Measurements from ENCODE around the gene SAXO2. TPM values are rescaled to one million over a fixed set of nuclear protein-coding genes. Genes with fewer than 3 reads are reported as not detected.
"Not testable (repeated sequence)": the region's sequence is repeated elsewhere in the genome, so short reads cannot be mapped to it uniquely, and the experiment has no call there.

The SAXO2 gene
- total RNA-seq, 1 experiment from 2014 or later: 1.5 TPM

DNA sequence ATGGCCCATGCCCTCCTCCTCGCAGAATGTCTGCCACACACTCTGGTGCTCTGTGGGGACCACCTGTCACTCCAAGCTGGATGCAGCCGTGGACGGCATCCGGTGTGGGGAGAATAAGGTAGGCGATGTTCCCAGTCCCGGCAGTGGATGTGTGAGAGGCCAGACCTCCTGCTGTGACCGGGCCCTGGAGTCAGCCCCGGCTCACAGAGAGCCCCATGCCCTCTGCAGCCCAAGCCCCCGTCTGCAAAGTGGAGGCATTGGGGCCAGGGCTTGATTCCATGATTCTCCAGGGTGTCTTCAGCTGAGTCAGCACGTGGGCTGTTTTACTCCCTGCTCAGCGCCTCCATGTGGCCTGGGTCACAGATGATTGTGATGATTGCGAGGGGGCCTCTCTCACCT is 54.5 kb downstream of the SAXO2 start:
- ChIA-PET POLR2A (ENCODE audit: low non-redundant PET) (no interaction called here), CTCF (no interaction called here)
- H3K27me3 ChIP-seq (replicated peaks; ENCODE audit: insufficient read depth, low read depth, low read length, poor library complexity): no peaks in the 10 kb centered on the region
- H3K4me1 ChIP-seq (ENCODE audit: insufficient read depth, low read length, poor library complexity, severe bottlenecking): no peaks in the 10 kb centered on the region
- H3K36me3 ChIP-seq (ENCODE audit: insufficient read depth, low read length, poor library complexity, severe bottlenecking): no peaks in the 10 kb centered on the region
- intact Hi-C loops (cut with micrococcal nuclease; ENCODE audit: unreplicated experiment): no loop called here
- no peak overlapping the region for H3K4me3 ChIP-seq (ENCODE audit: low read depth, low read length, poor library complexity, severe bottlenecking)
- TF ChIP-seq, protein P1, sequence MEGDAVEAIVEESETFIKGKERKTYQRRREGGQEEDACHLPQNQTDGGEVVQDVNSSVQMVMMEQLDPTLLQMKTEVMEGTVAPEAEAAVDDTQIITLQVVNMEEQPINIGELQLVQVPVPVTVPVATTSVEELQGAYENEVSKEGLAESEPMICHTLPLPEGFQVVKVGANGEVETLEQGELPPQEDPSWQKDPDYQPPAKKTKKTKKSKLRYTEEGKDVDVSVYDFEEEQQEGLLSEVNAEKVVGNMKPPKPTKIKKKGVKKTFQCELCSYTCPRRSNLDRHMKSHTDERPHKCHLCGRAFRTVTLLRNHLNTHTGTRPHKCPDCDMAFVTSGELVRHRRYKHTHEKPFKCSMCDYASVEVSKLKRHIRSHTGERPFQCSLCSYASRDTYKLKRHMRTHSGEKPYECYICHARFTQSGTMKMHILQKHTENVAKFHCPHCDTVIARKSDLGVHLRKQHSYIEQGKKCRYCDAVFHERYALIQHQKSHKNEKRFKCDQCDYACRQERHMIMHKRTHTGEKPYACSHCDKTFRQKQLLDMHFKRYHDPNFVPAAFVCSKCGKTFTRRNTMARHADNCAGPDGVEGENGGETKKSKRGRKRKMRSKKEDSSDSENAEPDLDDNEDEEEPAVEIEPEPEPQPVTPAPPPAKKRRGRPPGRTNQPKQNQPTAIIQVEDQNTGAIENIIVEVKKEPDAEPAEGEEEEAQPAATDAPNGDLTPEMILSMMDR (conservative IDR thresholded peaks at IDR 0.05; ENCODE audit: low read depth, low read length): no peak
- TF ChIP-seq EZH2 (IDR thresholded peaks at IDR 0.05; ENCODE audit: borderline replicate concordance, low read depth, low read length, poor library complexity, severe bottlenecking): no peak
- no peaks in the 10 kb centered on the region for H3K9me3 ChIP-seq (ENCODE audit: low read depth, low read length, poor library complexity, severe bottlenecking)
- no peak overlapping the region for H3K27ac ChIP-seq (ENCODE audit: low read depth, low read length, poor library complexity, severe bottlenecking)
- DNase-seq (ENCODE audit: low spot score): no peak
- no TSS peak for BruUV-seq (replicated peaks)

DNA sequence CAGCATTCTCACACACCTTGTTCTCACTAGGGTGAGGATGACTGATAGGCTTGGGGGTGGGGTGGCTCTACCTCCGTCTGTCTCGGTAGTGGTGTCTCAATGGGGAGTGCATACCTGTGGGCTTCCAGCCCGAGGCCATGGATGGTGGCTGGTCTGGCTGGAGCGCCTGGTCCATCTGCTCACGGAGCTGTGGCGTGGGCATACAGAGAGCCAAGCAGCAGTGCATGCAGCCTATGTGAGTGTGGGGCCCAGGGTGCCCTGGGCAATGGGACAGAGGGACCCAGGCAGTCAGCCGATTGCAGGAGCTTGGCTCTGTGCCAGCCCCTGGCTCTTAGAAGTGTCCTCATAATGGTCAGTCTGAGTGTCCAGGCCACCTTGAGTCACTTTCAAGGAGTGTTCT is 54.9 kb downstream of the SAXO2 start:
- intact Hi-C loops (cut with micrococcal nuclease; ENCODE audit: unreplicated experiment); H3K9me3 ChIP-seq (ENCODE audit: low read depth, low read length, poor library complexity, severe bottlenecking); CTCF ChIA-PET; H3K27me3 ChIP-seq (replicated peaks; ENCODE audit: insufficient read depth, low read depth, low read length, poor library complexity); BruUV-seq (replicated peaks); H3K4me1 ChIP-seq (ENCODE audit: insufficient read depth, low read length, poor library complexity, severe bottlenecking); H3K36me3 ChIP-seq (ENCODE audit: insufficient read depth, low read length, poor library complexity, severe bottlenecking); POLR2A ChIA-PET (ENCODE audit: low non-redundant PET); DNase-seq (ENCODE audit: low spot score); H3K4me3 ChIP-seq (ENCODE audit: low read depth, low read length, poor library complexity, severe bottlenecking); H3K27ac ChIP-seq (ENCODE audit: low read depth, low read length, poor library complexity, severe bottlenecking): not testable (repeated sequence)

DNA sequence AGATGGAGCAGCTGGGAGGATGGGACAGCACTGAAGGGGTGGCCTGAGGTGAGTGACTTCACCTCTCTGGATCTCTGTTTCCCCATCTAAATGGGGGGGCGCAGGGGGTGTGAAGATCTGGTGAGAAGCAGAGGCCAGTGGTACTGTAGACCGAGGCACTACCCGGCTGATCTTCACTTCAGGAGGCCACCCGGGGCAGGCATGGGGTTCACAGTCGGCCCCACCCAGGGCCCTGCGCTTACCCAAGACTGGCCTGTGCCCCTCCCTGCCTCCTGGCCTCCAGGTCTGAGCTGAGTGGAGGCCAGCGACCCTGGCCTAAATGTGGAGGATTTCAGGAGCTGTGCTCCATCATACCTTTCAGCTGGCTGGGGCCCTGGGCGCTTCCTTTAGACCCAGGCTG is 55.7 kb downstream of the SAXO2 start:
- intact Hi-C loops (cut with micrococcal nuclease; ENCODE audit: unreplicated experiment); H3K27ac ChIP-seq (ENCODE audit: low read depth, low read length, poor library complexity, severe bottlenecking); H3K27me3 ChIP-seq (replicated peaks; ENCODE audit: insufficient read depth, low read depth, low read length, poor library complexity); H3K4me3 ChIP-seq (ENCODE audit: low read depth, low read length, poor library complexity, severe bottlenecking); POLR2A ChIA-PET (ENCODE audit: low non-redundant PET); H3K36me3 ChIP-seq (ENCODE audit: insufficient read depth, low read length, poor library complexity, severe bottlenecking); H3K4me1 ChIP-seq (ENCODE audit: insufficient read depth, low read length, poor library complexity, severe bottlenecking); DNase-seq (ENCODE audit: low spot score); BruUV-seq (replicated peaks); CTCF ChIA-PET; H3K9me3 ChIP-seq (ENCODE audit: low read depth, low read length, poor library complexity, severe bottlenecking): not testable (repeated sequence)

DNA sequence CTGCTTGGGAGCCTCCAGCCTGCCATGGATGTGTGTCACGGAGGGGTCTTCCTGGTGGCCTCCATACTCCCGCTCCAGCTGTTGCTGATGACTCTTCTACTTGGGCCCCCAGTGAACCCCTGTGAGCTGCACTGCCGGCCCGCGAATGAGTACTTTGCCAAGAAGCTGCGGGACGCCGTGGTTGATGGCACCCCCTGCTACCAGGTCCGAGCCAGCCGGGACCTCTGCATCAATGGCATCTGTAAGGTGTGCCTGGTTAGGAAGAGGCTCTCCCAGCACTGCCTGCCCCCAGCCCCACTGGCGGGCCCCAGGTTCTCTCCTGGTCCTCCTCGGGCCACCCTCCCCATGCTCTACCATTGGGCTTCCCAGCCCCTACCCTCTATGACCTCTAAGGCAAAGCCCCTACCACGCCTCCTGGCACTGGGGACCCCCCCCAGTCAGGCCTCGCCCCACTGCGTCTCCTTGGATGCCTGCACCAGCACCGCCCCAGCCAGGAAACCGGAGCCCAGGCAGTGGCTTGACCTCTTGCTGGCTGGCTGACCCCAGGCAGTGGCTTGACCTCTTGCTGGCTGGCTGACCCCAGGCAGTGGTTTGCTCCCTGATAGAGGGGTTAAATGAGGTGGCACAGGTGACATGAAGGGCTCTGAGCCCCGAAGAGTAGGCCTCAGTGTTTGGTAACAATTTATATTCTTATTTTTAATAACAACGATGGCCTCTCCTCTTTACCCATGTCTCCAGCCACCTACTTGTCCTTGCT is 57.1 kb downstream of the SAXO2 start:
- H3K4me3 ChIP-seq (ENCODE audit: low read depth, low read length, poor library complexity, severe bottlenecking); intact Hi-C loops (cut with micrococcal nuclease; ENCODE audit: unreplicated experiment); H3K27ac ChIP-seq (ENCODE audit: low read depth, low read length, poor library complexity, severe bottlenecking); H3K9me3 ChIP-seq (ENCODE audit: low read depth, low read length, poor library complexity, severe bottlenecking); H3K36me3 ChIP-seq (ENCODE audit: insufficient read depth, low read length, poor library complexity, severe bottlenecking); CTCF ChIA-PET; H3K27me3 ChIP-seq (replicated peaks; ENCODE audit: insufficient read depth, low read depth, low read length, poor library complexity); DNase-seq (ENCODE audit: low spot score); H3K4me1 ChIP-seq (ENCODE audit: insufficient read depth, low read length, poor library complexity, severe bottlenecking); BruUV-seq (replicated peaks); POLR2A ChIA-PET (ENCODE audit: low non-redundant PET): not testable (repeated sequence)

DNA sequence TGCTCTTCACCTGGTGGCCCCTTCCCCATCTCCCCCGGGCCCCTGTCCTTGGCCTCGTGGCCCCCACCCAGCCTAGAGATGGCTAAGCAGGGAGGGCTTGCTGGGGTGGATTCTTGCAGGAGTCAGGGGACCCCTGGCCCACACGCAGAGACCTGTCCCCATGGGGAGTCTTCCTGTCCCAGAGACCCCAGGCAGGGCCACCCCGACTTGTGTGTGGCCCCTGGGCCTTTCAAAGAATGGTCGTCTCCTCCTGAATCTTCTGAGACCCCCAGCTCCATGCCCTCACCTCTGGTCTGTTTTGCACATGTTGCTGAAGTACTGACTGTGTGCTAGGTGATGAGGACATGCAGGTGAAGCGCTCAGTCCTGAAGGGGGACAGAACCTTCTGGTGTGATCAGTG is 58.2 kb downstream of the SAXO2 start:
- H3K27ac ChIP-seq (ENCODE audit: low read depth, low read length, poor library complexity, severe bottlenecking); H3K9me3 ChIP-seq (ENCODE audit: low read depth, low read length, poor library complexity, severe bottlenecking); CTCF ChIA-PET; DNase-seq (ENCODE audit: low spot score); H3K27me3 ChIP-seq (replicated peaks; ENCODE audit: insufficient read depth, low read depth, low read length, poor library complexity); intact Hi-C loops (cut with micrococcal nuclease; ENCODE audit: unreplicated experiment); BruUV-seq (replicated peaks); H3K4me1 ChIP-seq (ENCODE audit: insufficient read depth, low read length, poor library complexity, severe bottlenecking); POLR2A ChIA-PET (ENCODE audit: low non-redundant PET); H3K4me3 ChIP-seq (ENCODE audit: low read depth, low read length, poor library complexity, severe bottlenecking); H3K36me3 ChIP-seq (ENCODE audit: insufficient read depth, low read length, poor library complexity, severe bottlenecking): not testable (repeated sequence)

DNA sequence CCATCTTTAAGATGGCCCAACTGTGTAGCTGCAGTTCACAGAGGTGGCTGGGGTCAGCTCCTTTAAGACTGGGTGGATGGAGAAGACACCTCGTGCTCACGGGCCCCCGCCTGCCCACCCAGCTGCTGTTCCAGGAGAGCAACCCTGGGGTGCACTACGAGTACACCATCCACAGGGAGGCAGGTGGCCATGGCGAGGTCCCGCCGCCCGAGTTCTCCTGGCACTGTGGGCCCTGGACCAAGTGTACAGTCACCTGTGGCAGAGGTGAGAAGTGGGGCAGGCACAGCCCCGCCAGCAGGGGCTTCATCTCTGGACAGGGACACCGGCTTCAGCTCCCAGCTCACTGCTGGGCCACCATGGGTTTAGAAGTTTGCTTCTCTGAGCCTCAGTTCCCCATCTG is 59.9 kb downstream of the SAXO2 start:
- H3K4me3 ChIP-seq (ENCODE audit: low read depth, low read length, poor library complexity, severe bottlenecking); intact Hi-C loops (cut with micrococcal nuclease; ENCODE audit: unreplicated experiment); H3K27me3 ChIP-seq (replicated peaks; ENCODE audit: insufficient read depth, low read depth, low read length, poor library complexity); CTCF ChIA-PET; DNase-seq (ENCODE audit: low spot score); BruUV-seq (replicated peaks); H3K36me3 ChIP-seq (ENCODE audit: insufficient read depth, low read length, poor library complexity, severe bottlenecking); H3K9me3 ChIP-seq (ENCODE audit: low read depth, low read length, poor library complexity, severe bottlenecking); H3K27ac ChIP-seq (ENCODE audit: low read depth, low read length, poor library complexity, severe bottlenecking); POLR2A ChIA-PET (ENCODE audit: low non-redundant PET); H3K4me1 ChIP-seq (ENCODE audit: insufficient read depth, low read length, poor library complexity, severe bottlenecking): not testable (repeated sequence)

DNA sequence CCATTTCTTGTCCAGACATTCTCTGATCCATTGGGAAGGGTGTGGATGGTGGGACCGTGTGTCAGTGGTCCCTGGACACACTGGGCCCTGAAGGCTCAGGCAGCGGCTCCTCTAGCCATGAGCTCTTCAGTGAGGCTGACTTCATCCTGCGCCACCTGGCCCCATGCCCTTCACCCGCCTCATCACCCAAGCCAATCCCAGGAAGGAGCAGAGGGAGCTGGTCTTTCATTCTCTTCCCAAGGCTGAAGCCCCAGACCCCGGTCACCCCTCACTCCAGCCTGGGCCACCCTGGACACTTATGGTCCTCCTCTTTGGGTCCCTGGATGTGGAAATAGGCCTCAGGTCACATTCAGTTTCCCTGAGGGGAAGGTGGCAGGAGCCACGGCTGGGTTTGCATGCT is 62.2 kb downstream of the SAXO2 start:
- H3K4me3 ChIP-seq (ENCODE audit: low read depth, low read length, poor library complexity, severe bottlenecking); CTCF ChIA-PET; BruUV-seq (replicated peaks); intact Hi-C loops (cut with micrococcal nuclease; ENCODE audit: unreplicated experiment); H3K27me3 ChIP-seq (replicated peaks; ENCODE audit: insufficient read depth, low read depth, low read length, poor library complexity); H3K36me3 ChIP-seq (ENCODE audit: insufficient read depth, low read length, poor library complexity, severe bottlenecking); POLR2A ChIA-PET (ENCODE audit: low non-redundant PET); H3K4me1 ChIP-seq (ENCODE audit: insufficient read depth, low read length, poor library complexity, severe bottlenecking); DNase-seq (ENCODE audit: low spot score); H3K27ac ChIP-seq (ENCODE audit: low read depth, low read length, poor library complexity, severe bottlenecking); H3K9me3 ChIP-seq (ENCODE audit: low read depth, low read length, poor library complexity, severe bottlenecking): not testable (repeated sequence)

All from A673 (cell line).